T-helper 2 cell treated with Interferon-gamma antibody and Interleukin-4, amounts not matched to agents 100 ng/mL and 5 ng/mL, for 36 hours (primary cell): ENCODE results near the gene PEAK3. TPM values are rescaled to one million over a fixed set of nuclear protein-coding genes. Genes with fewer than 3 reads are reported as not detected.

Experiments used
- intact Hi-C: fragments of 100-400 bp; cut with micrococcal nuclease; formaldehyde crosslinking; loops from one replicate; pipeline ENCODE4 v1.15.1; 2023
- total RNA-seq: library from RNA; stranded (reverse); gene quantifications from 2 replicates; pipeline ENCODE4 v1.2.3, GENCODE V29; 2022

PEAK3 gene
- total RNA-seq, 1 donor from 2014 or later: 0.82 TPM

DNA sequence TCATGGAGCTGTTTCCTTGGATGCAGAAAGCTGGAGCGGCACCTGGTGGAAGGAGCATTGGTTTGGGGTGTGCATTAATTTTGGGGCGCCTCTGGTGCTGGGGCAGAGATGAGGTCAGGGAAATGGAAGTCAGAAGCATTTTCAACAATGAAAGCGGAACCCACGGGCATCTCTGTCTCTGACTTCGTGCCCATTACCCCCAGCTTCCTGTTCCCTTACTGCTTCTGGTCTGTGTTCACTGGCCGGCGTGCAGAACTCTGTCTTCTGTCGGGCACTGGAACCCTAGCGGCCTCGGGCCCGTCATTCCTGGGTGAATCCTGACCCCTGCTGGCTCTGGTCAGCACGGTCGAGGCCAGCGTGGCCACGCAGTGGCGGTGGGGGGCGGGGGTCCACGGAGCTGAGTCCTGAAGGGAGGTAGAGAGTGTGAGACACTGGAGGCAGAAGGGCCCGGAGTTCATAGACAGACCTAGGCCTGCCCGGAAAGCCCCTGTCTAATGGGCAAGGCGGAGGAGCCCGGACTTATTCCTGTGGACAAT lies 33.9 kb upstream of the PEAK3 start:
- intact Hi-C loops: no loop called here

DNA sequence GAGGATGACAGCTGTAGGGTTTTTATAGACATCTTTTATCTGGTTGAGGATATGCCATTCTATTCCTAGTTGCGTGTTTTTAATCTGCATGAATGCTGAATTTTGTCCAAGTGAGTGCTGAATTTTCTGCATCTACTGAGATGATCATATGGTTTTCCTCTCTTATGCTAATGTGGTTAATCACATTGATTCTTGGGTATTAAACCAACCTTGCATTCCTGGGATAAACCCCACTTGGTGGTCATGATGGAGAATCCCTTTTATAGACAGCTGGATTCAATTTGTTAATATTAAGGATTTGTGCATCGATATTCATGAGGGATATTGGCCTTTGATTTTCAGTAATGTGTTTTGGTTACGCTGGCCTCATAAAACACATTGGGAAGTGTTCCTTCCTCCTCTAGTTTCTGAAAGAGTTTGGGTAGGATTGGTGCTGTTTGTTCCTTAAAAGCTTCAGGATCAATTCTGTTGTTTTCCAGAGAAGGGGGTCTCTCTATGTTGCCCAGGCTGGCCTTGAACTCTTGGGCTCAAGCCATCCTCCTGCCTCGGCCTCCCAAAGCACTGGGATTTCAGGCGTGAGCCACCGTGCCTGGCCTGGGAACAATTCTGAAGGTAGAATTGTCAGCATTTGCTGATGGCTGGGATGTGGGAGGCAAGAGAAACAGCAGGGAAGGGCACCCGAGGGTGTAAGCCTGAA lies 33.3 kb upstream of the PEAK3 start:
- intact Hi-C loops: no loop called here

DNA sequence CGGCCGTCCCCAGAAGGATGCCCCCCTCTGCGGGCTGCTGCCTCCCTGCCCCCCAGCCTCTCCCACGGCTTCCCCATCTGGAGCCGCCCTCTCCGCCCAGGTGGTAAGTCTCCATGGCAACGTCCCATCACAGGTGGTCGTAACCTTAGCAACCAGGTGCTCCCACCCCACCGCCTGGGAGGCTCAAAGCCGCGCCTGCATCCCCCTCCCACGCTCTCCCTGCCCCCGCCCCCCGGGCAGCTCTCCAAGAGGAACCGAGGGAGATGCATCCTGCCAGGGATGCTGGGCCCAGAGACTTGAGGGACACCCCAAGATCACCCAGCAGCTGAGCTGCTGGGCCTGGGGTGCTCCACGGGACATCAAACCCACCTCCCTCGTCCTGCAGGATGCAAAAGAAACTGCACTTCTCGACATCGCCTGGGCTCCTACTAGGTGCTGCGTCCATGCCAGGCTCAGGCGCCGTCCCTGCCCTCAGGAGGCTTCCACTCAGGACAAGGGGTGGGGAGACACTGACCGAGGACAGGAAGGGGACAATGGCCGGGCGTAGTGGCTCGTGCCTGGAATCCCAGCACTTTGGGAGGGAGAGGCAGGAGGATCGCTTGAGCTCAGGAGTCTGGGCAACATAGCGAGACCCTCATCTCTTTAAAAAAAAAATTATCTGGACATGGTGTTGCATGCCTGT lies 31.0 kb upstream of the PEAK3 start:
- intact Hi-C loops: no loop called here

DNA sequence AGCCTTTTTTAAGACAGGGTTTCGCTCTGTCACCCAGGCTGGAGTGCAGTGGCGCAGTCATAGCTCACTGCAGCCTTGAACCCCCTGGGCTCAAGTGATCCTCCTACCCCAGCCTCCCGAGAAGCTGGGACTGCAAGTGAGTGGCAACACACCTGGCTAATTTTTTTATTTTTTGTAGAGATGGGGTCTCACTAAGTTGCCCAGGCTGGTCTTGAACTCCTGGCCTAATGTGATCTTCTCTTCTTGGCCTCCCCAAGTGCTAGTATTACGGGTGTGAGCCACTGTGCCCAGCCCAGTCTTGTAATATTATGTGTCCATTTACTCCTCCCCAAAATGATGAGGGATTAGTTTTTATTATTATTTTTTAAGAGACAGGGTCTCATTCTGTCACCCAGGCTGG lies 29.1 kb upstream of the PEAK3 start:
- intact Hi-C loops: no loop called here

DNA sequence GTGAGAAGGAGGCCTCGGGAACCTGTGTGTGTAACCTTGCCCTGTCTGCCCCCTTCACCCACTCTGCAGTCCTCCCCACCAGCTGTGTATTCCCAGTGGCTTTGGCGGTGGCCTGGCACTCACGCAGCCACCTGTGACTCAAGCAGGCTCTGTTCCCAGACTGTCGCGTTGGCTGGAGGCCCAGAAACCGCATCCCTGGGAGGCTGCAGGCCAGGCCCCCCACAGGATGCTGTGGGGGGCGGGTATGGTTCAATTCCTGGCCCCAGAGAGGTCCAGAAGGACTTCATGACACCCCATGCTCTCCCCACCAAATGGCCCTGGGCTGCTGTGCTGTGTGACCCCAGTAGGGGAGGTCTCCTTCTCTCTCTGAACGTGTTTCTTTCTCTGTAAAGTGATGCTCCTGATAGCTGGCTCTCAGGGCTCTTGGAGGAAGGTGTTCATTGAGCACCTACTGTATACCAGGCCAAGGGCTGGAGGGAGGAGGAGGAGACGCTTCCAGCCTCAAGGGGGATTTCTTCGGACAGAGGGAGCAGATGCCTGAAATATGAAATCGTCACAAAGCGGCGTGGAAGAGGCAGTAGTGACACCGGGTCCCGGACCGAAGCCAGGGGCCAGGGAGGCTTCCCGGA lies 27.9 kb upstream of the PEAK3 start:
- intact Hi-C loops: no loop called here

DNA sequence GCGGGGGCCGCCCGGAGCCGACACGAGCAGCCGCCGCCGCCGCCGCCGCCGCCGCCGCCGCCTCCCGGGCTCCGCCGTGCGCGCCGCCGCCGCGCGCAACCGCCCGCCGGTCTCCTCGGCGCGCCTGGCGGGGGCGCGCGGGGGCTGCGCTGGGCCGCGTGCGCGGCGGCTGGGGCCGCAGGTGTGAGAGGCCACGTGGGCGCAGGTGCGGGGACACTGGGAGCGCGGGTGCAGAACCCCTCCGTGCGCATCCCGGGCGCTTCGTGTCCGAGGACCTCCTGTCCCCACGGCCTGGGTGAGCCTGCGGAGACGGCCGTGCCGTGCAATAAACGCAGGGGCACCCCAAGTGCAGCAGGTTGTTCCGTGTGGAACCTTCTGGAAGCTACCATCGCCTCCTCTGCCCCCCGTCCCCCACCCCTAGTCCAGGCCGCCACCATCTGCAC lies 26.2 kb upstream of the PEAK3 start, which contains the start of gene LINGO3:
Gene LINGO3, minus strand, starts transcription at position 41 of the 443 bp plus-strand sequence. CDS start 16,378 bp downstream, outside the sequence.
- intact Hi-C loops: no loop called here

DNA sequence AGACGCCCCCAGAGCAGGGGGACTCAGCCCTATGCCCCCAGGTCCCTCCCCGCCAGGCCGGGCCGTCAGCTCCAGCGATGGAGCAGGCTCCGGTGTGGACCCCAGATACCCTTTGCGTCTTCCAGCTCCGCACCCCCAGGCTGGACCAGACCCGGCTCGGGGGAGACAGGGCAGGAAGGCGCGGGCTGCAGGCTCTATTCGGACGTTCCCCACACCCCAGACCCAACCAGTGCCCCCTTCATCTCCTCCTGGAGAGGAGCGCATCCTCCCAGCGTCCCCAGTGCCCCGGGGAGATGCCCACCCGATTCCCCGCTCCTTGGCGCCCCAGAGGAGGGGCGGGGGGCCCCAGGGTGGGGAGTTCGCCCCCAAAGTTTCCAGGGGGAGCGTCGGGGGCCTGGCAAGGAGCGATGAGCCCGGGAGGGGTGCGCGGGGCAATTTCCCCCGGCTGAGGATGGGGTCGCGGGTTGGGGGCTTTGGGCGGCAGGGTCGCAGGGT lies 25.6 kb upstream of the PEAK3 start:
- intact Hi-C loops: no loop called here

DNA sequence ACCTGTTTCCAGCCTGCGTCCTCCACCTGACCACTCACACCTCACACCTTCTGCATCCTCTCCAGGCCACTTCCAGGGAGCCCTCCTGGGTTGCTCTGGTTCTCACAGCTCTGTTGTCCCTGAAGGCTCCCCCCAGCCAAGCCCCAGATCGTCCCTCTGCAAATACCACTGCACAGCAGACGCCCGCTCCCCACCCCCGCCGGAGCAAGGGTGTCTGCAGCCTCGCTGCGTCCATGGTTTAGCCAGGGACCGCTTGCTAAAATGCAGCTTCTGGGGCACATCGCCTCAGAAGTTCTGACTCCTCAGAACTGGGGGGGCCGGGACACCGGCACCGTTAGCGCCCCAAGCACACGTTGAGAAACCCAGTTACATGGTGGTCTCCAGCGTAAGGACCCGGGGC lies 25.0 kb upstream of the PEAK3 start:
- intact Hi-C loops: no loop called here

DNA sequence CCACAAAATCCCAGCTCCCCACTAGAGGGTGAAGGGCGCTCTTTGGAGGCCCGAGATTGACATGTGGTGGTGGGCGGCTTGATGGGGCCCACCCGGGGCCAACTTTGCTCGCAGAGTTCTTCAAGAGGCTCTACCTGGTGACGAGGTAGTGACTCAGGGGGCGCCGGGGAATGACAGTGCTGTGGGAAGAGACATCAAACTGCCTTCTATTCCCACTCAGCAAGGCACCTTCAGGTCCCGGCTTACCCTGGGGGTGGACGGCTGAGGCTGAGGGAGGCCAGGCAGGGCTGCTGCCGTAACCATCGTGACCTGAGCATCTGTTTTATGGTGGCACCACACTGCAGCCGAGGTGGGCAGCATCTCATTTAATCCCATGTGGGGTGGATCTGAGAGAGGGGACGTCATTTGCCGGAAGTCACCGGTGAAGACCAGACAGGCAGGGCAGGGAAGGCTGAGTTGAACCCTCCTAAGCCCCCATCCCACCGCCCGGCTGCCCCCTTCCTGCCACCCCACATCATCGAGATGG lies 24.4 kb upstream of the PEAK3 start:
- intact Hi-C loops: no loop called here

DNA sequence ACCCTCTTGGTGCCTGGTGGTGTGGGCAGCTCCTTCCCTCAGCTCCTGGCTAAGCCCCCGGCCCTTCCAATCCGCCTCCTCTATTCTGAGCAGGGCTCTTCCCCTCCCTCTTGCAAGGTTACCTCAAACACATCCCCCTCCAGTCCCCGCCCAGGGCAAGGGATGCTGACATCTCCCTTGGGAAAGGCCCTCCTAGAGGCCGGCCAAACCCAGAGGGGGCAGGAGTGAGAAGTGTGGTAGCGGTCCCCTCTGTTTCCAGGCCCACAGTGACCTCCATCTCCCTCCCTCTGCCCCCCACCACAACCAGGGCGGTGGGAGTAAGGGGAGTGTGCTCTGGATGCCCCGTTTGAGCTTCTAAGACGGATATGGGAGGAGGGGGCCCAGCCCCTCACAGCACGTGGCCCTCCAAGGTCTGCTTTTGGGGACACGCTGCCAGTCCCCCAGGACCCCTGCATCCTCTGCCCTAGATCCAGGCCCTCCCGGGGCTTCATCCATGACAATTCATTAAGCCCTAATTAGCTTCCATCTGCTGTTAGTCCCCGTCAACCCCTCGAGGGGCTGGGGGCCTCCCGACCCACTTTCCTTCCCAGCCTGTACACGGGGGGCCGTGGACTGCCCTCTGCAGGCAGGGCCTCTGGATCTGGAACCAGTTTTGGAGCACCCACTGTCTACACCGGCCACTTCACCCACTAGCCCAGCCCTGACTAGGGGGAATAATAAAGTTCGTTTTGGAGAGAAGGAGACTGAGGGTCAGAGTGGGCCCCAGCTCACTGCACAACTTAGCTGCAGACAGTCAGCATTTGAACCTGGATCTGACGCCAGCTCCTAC lies 23.7 kb upstream of the PEAK3 start:
- intact Hi-C loops: no loop called here

DNA sequence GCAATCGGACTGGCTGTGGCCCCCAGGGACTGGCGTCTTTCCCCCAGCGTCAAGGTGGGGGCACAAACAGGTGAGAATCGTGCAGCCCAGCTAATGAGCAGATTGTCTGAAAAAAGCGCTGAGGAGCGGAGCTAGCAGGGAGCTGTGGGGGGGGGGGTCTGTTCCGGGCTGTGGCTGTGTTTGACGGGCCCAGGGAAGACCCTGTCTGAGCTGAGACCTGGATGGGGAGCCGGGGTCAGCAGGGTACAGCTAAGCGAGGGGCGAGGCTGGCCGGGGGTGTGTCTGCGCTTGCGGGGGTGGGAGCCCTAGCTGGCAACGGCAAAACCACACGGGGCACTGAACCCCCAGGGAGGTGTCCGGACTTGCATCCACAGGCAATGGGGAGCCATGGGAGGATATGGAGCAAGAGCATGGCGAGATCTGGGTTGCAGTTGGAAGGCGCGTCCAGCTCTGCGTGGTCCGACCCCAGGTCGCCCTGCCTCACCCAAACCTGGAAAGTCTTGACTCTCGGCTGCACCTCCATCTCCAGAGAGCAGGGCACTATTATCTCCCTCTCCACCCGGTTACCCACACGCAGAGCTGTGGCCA lies 21.3 kb upstream of the PEAK3 start:
- intact Hi-C loops: no loop called here

DNA sequence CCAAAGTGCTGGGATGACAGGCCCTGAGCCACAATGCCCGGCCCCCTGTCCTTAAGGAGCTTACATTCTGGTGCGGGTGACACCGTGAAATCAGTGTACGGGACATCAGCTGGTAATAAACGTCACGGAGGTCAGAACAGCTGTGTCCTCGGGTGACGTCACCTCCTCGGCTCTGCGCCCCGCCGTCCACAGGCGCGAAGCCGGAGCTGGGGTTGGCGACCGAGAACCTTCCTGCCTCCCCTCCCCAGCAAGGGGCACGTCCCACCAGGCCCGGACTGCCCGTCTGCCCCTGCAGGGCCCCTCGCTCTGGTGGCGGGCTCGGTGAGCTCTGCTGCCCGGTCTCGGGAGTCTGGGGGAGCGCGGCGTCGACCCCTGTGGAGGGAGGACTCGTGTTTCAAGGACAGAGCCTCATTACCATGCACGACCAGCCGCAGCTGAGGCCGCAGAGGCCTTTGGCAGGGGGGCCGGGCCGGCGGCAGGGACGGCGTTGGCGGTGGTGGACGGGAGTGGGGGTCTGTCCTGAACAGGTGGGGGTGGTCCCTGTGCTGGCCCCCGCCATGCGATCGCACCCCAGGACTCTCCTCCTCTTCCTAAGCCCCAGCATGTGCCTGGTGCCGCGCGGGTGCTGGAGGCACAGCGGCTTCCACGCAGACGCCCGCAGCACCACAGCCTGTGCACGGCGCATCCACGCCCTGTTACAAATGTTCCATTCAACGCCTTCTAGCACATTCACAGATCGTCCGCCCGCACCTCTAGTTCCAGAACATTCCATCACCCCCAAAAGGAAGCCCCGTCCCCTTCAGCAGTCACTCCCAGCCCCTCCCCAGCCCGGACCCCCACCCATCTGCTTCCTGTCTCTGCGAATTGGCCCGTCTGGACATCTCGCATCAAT lies 20.6 kb upstream of the PEAK3 start:
- intact Hi-C loops: no loop called here

DNA sequence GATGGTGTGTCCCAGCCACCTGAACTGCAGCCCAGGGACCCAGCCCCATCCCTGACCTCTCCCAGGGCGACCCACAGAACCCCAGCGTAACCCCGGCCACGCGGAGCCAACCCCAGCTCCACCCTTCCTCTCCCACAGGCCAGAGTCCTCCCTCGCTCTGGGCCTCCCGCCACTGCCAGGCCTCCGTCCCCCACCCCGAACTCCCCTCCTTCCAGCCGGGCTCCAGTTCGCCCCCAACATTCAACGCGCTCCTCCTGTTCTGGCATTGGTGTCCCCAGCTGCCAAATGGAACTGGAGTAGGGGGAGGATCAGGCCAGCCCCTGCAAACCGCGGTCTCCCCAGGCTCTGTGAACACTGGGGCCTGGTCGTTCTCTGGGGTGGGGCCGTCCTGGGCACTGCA lies 18.6 kb upstream of the PEAK3 start:
- intact Hi-C loops: no loop called here

DNA sequence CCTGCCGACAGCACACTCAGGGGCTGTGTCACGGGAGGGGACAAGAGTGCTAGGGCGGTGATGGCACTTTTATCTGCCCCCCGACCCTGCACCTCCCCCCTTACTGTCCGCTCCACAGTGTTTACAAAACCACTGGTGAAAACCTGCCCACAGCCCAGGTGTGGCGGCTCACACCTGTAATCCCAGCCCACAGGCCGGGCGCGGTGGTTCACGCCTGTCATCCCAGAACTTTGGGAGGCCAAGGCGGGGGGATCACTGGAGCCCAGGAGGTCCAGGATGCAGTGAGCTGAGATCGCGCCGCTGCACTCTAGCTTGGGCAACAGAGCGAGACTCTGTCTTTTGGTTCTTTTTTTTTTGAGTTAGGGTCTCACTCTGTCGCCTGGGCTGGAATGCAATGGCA lies 14.2 kb upstream of the PEAK3 start:
- intact Hi-C loops: no loop called here

DNA sequence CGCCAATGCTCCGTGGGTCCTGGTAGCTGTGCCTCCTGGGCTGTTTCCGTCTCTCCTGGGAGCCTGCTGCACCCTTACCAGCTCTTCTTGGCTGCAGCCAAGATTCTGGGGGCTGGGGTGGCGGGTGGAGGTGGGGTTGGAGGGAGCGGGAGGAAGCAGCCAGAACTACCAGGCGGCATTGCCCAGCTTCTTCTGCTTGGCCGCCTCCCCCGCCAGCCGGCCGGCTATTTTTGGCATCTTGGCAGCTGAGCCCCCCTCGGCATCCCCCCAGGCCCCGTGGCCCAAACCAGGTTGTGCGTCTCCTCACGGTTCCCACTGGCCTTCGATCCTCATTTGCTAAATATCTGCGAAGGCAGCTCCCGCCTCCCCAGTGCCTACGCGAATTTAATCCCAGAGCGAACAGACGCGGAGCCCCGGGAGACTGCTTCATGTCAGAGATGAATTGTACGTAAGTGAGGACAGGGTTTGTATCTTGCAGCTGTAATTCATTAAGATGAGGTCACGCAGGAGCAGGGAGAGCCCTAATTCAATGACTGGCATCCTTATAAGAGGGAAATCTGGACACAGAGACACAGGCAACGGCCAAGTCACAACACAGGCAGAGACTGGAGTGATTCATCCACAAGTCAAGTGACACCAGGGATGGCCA lies 12.8 kb upstream of the PEAK3 start:
- intact Hi-C loops: no loop called here

DNA sequence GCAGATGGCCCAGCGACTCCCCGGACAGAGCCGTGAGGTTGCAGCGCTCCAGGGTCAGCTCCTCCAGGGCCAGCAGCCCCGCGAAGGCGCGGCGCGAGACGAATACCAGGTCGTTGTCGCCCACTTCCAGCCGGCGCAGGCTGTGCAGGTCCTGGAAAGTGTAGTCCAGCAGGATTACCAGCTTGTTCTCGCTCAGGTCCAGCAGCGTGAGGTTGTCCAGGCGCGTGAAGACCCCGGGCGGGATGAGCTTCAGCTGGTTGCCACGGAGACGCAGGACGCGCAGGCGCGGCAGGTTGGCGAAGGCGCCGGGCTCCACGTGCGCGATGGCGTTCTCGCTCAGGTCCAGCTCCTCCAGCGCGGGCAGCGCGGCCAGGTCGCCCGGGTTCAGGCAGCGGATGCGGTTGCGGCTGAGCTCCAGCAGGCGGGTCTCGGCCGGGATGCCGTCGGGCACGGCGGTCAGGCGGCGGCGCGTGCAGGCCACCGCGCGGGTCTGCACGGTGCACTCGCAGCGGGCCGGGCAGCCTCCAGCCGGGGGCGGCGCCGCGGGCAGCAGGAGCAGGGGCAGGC lies 9.3 kb upstream of the PEAK3 start:
- intact Hi-C loops: no loop called here

DNA sequence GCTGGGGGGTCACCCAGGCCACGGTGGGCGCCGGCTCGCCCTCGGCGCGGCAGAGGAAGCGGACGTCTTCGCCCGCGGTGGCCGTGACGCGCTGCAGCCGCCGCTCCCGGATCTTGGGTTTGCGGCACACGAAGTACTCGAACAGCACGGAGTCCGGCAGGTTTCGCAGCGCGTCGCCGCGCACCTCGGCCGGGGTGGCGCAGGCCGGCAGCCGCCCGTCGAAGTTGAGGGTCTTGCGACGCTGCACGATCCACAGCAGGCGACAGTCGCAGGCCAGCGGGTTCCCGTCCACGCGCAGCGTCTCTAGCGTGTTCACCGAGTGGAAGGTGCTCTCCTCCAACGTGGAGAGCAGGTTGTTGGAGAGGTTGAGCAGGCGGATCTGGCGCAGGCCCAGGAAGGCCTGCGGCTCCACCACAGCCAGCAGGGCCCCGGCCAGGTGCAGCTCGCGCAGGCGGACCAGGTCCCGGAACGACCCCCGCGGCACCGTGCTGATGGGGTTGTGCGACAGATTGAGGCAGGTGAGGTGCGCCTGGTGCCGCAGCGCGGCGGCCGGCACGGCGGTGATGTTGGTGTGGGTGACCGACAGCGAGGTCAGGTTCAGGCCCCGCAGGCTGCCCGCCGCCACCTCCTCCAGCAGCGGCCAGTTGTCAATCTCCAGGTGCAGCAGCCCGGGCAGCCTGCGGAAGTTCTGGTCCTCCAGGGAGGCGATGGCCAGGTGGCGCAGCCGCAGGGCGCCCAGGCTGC lies 8.6 kb upstream of the PEAK3 start:
- intact Hi-C loops: no loop called here
